K562 (cell line): ENCODE measurements around the gene LCTL. TPM values are rescaled to one million over a fixed set of nuclear protein-coding genes. Genes with fewer than 3 reads are reported as not detected.
"Not testable (repeated sequence)": the region's sequence is repeated elsewhere in the genome, so short reads cannot be mapped to it uniquely, and the experiment has no call there.

Experiments used
- ATAC-seq: fragments of 200-7000 bp; cut with Tn5 transposase; 3 replicates; pipeline ENCODE4 v1.9.1; 2020; ENCODE audit warnings: moderate library complexity
- BruUV-seq: library from RNA; stranded (reverse); fragments of 400-500 nt; replicated peaks from 2 replicates; lab custom pipeline; 2021; lab: Mats Ljungman, UMichigan
- CTCF ChIA-PET: fragments of 300-600 bp; formaldehyde crosslinking; extraction: SDS; loops from one replicate; lab custom pipeline; 2021; ENCODE audit warnings: low intra/inter-chr PET ratio; lab: Yijun Ruan, JAX
- POLR2A ChIA-PET: fragments of 300-600, 350-650 bp; sonication (Branson Sonifier 250); formaldehyde crosslinking; extraction: SDS; loops from one replicate; lab custom pipeline; 2021; ENCODE audit warnings: antibody characterized with exemption, inconsistent platforms; lab: Yijun Ruan, JAX
- DNase-seq, 4 experiments: peaks; one replicate each; pipeline versions ENCODE4 v3.0.0 to v3.0.0-alpha.2; 2011 to 2018; ENCODE audit warnings: low spot score in 3 of 4, mixed read lengths in 3 of 4; ENCODE audit errors: extremely low read depth in 1 of 4
- FAIRE-seq: peaks from 2 replicates; lab custom pipeline; 2011; peaks lifted over from hg19 to GRCh38; lab: Jason Lieb, UNC
- H2AFZ ChIP-seq: 2 replicates; pipeline ENCODE4 v1.6.0; 2011; ENCODE audit warnings: low read depth, low read length, control low read depth, inconsistent platforms
- H3K27ac ChIP-seq: fragments of 200-600 bp; 3 replicates; pipeline ENCODE4 v1.8.0; 2011; ENCODE audit warnings: low read depth, mild to moderate bottlenecking, control low read depth, inconsistent platforms, low read length, moderate library complexity, mixed read lengths; ENCODE audit errors: extremely low read depth
- H3K27me3 ChIP-seq, 2 experiments: fragments of 300-600 bp in 1 of 2; 2 replicates in 1 of 2; 3 replicates in 1 of 2; pipeline versions ENCODE4 v1.6.0 to v1.8.0; 2011; ENCODE audit warnings: inconsistent platforms in 2 of 2, low read length in 2 of 2, mild to moderate bottlenecking in 1 of 2, mixed read lengths in 1 of 2, moderate library complexity in 1 of 2; ENCODE audit not compliant: control insufficient read depth in 2 of 2, insufficient read depth in 2 of 2
- H3K36me3 ChIP-seq: fragments of 300-600 bp; 3 replicates; pipeline ENCODE4 v1.8.0; 2011; ENCODE audit warnings: mild to moderate bottlenecking, low read length, inconsistent platforms; ENCODE audit not compliant: control insufficient read depth, insufficient read depth
- H3K4me1 ChIP-seq, 2 experiments: fragments of 200-600 bp in 1 of 2; replicated peaks in 1 of 2; 2 replicates in 1 of 2; 3 replicates in 1 of 2; pipeline versions ENCODE4 v1.5.1 to v1.8.0; 2011; ENCODE audit warnings: inconsistent platforms in 2 of 2, low read length in 2 of 2, mild to moderate bottlenecking in 1 of 2, mixed read lengths in 1 of 2, moderate library complexity in 1 of 2; ENCODE audit not compliant: control insufficient read depth in 2 of 2, insufficient read depth in 2 of 2
- H3K4me2 ChIP-seq: 2 replicates; pipeline ENCODE4 v1.6.1; 2011; ENCODE audit warnings: low read length, control low read depth, inconsistent platforms, mixed read lengths; ENCODE audit not compliant: insufficient read depth
- H3K4me3 ChIP-seq: fragments of 200-600 bp; sonication (generic), shearing (Covaris generic); 2 replicates; pipeline ENCODE4 v1.5.1; 2016; ENCODE audit warnings: control low read depth, inconsistent platforms
- H3K79me2 ChIP-seq: fragments of 200-600 bp; 3 replicates; pipeline ENCODE4 v1.8.0; 2011; ENCODE audit warnings: low read length, inconsistent platforms; ENCODE audit not compliant: control insufficient read depth, insufficient read depth
- H3K9ac ChIP-seq, 2 experiments: 2 replicates each; pipeline versions ENCODE4 v1.6.0 to v1.6.1; 2011; ENCODE audit warnings: low read depth in 2 of 2, low read length in 2 of 2, control low read depth in 1 of 2, inconsistent platforms in 1 of 2, mild to moderate bottlenecking in 1 of 2, mixed read lengths in 1 of 2; ENCODE audit not compliant: insufficient read depth in 1 of 2
- H3K9me1 ChIP-seq: one replicate; pipeline ENCODE4 v1.6.0; 2011; ENCODE audit warnings: inconsistent platforms, mild to moderate bottlenecking, low read length, moderate library complexity; ENCODE audit not compliant: control insufficient read depth, insufficient read depth
- H3K9me3 ChIP-seq: replicated peaks from 2 replicates; pipeline ENCODE4 v1.5.1; 2011; ENCODE audit warnings: low read depth, low read length, inconsistent platforms; ENCODE audit not compliant: control insufficient read depth, insufficient read depth
- H4K20me1 ChIP-seq: replicated peaks from 2 replicates; pipeline ENCODE4 v1.6.1; 2011; ENCODE audit warnings: low read length, inconsistent platforms, mixed read lengths; ENCODE audit not compliant: control insufficient read depth, insufficient read depth
- CC2D1A ChIP-seq: fragments of 450-650 bp; IDR thresholded peaks from 2 replicates; pipeline ENCODE4 v1.6.1; 2017; ENCODE audit warnings: mild to moderate bottlenecking
- HCFC1 ChIP-seq: IDR thresholded peaks from 2 replicates; pipeline ENCODE4 v1.6.1; 2012; ENCODE audit warnings: low read depth, low read length, improper control_type of control experiment
- NR2F6 ChIP-seq: fragments of 450-650 bp; formaldehyde crosslinking; IDR thresholded peaks from 2 replicates; pipeline ENCODE4 v1.4.0; 2020; ENCODE audit warnings: mild to moderate bottlenecking
- TFAP4 ChIP-seq: sonication (generic); formaldehyde crosslinking; IDR thresholded peaks from 2 replicates; pipeline ENCODE4 v1.8.0; 2022; ENCODE audit warnings: missing genetic modification reagents, mild to moderate bottlenecking, moderate library complexity, borderline replicate concordance
- USF2 ChIP-seq: sonication (generic); formaldehyde crosslinking; IDR thresholded peaks from 2 replicates; pipeline ENCODE4 v1.5.0; 2020; ENCODE audit warnings: missing genetic modification reagents
- ZBTB33 ChIP-seq: sonication (generic); formaldehyde crosslinking; IDR thresholded peaks from 2 replicates; pipeline ENCODE4 v1.8.1; 2023; ENCODE audit warnings: mild to moderate bottlenecking, missing genetic modification reagents
- ZFX ChIP-seq: sonication (generic); formaldehyde crosslinking; IDR thresholded peaks from 2 replicates; pipeline ENCODE4 v1.8.0; 2022; ENCODE audit warnings: mild to moderate bottlenecking, missing genetic modification reagents, moderate library complexity
- ZNF717 ChIP-seq: fragments of 250-450 bp; sonication (Bioruptor Pico); IDR thresholded peaks from 2 replicates; pipeline ENCODE4 v1.5.0; 2021
- WGBS: fragments of 100-300 bp; shearing (Covaris generic); methylation state at CpG from one replicate; pipeline ENCODE4 v1.1.6; 2016; ENCODE audit warnings: low coverage, mixed read lengths; ENCODE audit not compliant: insufficient coverage; ENCODE audit errors: missing lambda C conversion rate; 5-methylcytosine and 5-hydroxymethylcytosine counted together
- in situ Hi-C: fragments of 300-500 bp; cut with MboI; formaldehyde crosslinking; loops from 4 replicates; pipeline ENCODE4 v1.15.0; 2018; ENCODE audit warnings: inconsistent platforms, mixed read lengths
- intact Hi-C: fragments of 100-400 bp; cut with micrococcal nuclease; formaldehyde crosslinking; loops from 2 replicates; pipeline ENCODE4 v1.14.2; 2022
- polyA plus RNA-seq, 8 experiments: library from polyadenylated mRNA; depleted of rRNA in 4 of 8; stranded (reverse) in 5 of 8; unstranded in 3 of 8; fragments of >200 nt; fragmentation: Nextera tagmentation in 2 of 8; fragmentation: Illumina TruSeq in 1 of 8; extraction: Ambion mirVana in 2 of 8; extraction: Trizol in 1 of 8; gene quantifications; 2 replicates each; pipeline versions ENCODE4 v1.2.1 to v1.2.3, GENCODE V29; 2011 to 2014; ENCODE audit warnings: inconsistent platforms in 1 of 8, missing spikeins in 1 of 8
- total RNA-seq, 7 experiments: library from RNA; depleted of rRNA in 6 of 7; stranded (reverse); fragments of >200 nt in 6 of 7; fragmentation: Illumina TruSeq in 2 of 7; extraction: Trizol in 2 of 7; gene quantifications; 2 replicates each; pipeline versions ENCODE4 v1.2.1 to v1.2.3, GENCODE V29; 2011 to 2021; ENCODE audit warnings: low replicate concordance in 1 of 7
- TF ChIP-seq, protein P1 (sequence below): fragments of 450-650 bp; conservative IDR thresholded peaks from 2 replicates; pipeline ENCODE4 v1.6.1; 2016; ENCODE audit warnings: missing genetic modification characterization, low read depth, mild to moderate bottlenecking, missing compliant biosample characterization, moderate library complexity

LCTL gene
- total and polyA plus RNA-seq, 9 of the 15 experiments (the other 6 are each of a cell fraction or from before 2014, with no cell fraction given): 0.08 to 0.31 (median 0.17) TPM; not detected in 6

DNA sequence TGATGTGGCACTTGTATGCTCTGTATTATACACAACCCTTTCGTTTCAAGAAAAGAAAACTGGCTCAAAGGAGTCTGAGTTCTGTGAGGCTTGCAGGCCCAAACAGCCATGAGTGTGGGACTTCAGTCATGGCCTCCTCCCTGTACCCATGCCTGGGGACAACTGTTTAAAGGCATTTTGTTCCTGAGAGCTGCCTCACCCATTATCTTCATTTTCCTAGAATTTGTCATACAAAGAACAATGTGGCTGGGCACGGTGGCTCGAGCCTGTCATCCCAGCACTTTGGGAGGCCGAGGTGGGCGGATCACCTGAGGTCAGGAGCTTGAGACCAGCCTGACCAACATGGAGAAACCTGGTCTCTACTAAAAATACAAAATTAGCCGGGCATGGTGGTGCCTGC is 23.6 kb upstream of the LCTL start:
- BruUV-seq, FAIRE-seq, in situ Hi-C loops: not testable (repeated sequence)

GRCh38 chr15:66588971-66589370 is 23.2 kb upstream of the LCTL start:
- 76% methylated on average over 7 of the region's 8 CpGs for WGBS
- in situ Hi-C loops: no loop called here
- peak; percentile 64 for ATAC-seq
- peak overlapping the region; percentile 31; the same call in 1 of the 3 replicates for H3K27ac ChIP-seq
- H3K4me3 ChIP-seq: no peak overlapping the region
- intact Hi-C loops: loop anchor here (5.0 kb wide), 1 partner anchor 263 kb away; no protein-coding TSS in a partner anchor
- H3K9me3 ChIP-seq: no peaks in the 10 kb centered on the region
- H3K9ac ChIP-seq: peak overlapping the region in 1 of 2 experiments; percentile 28; a peak in 3 of 4 replicates
- peak; percentile 42 for FAIRE-seq
- H3K79me2 ChIP-seq: peaks cover 91% of the 10 kb centered on the region
- H3K4me1 ChIP-seq: peaks cover 55 to 57% of the 10 kb centered on the region in 2 experiments
- peaks cover 44% of the 10 kb centered on the region for H3K9me1 ChIP-seq
- peaks cover 84% of the 10 kb centered on the region for H3K36me3 ChIP-seq
- no TSS peak for BruUV-seq
- H3K4me2 ChIP-seq: peak overlapping the region; percentile 39; the same call in 1 of the 2 replicates
- peak in 1 of 4 experiments; percentile 47 for DNase-seq
- POLR2A ChIA-PET: interaction anchor here (0.7 kb wide), 1 partner anchor 63 kb away, joined by 4 read pairs; no protein-coding TSS in a partner anchor
- H3K27me3 ChIP-seq: no peaks in the 10 kb centered on the region
- H4K20me1 ChIP-seq: peaks cover 81% of the 10 kb centered on the region
- H2AFZ ChIP-seq: no peak overlapping the region
- CTCF ChIA-PET: no interaction called here
- TF ChIP-seq TFAP4 (CRISPR knock-in tag) (0 out of 2 replicates have a peak, but pooled peaks have one; percentile 2), ZNF717 (CRISPR knock-in tag) (no peak), NR2F6 (no peak), HCFC1 (peak; percentile 74), ZBTB33 (CRISPR knock-in tag) (peak; percentile 62; the same call in 1 of the 2 replicates), CC2D1A (no peak), USF2 (CRISPR knock-in tag) (peak; percentile 30)
- TF ChIP-seq, protein P1, sequence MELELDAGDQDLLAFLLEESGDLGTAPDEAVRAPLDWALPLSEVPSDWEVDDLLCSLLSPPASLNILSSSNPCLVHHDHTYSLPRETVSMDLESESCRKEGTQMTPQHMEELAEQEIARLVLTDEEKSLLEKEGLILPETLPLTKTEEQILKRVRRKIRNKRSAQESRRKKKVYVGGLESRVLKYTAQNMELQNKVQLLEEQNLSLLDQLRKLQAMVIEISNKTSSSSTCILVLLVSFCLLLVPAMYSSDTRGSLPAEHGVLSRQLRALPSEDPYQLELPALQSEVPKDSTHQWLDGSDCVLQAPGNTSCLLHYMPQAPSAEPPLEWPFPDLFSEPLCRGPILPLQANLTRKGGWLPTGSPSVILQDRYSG: no peak

More for the DNA sequence above, 23.6 kb upstream of the LCTL start:
- Histone ChIP-seq H3K27ac (peak overlapping the region; percentile 31; the same call in 1 of the 3 replicates), H3K79me2 (peaks cover 91% of the 10 kb centered on the region)
- CTCF ChIA-PET: interaction anchor here (0.6 kb wide), 1 partner anchor 262 kb away, joined by 3 read pairs; no protein-coding TSS in a partner anchor
- not testable (repeated sequence) for H3K9ac ChIP-seq, H3K4me3 ChIP-seq, DNase-seq, H2AFZ ChIP-seq, H3K9me3 ChIP-seq
- 0 out of 2 replicates have a peak, but pooled peaks have one; percentile 1 for TF ChIP-seq ZFX (CRISPR knock-in tag)
- TF ChIP-seq, all 486 proteins: peak for 1; not testable (repeated sequence) for 485
- H3K27me3 ChIP-seq, H3K4me2 ChIP-seq, ATAC-seq: not testable (repeated sequence)
- POLR2A ChIA-PET: interaction anchor here (0.7 to 1.7 kb wide), 6 partner anchors 8 to 1995 kb away, joined by 3 to 9 read pairs (median 6); no protein-coding TSS in a partner anchor
- peaks cover 52 to 58% of the 10 kb centered on the region in 2 experiments for H3K4me1 ChIP-seq
- WGBS: 63% methylated on average over 4 of the region's 6 CpGs
- peaks cover 84% of the 10 kb centered on the region for H3K36me3 ChIP-seq
- peaks cover 81% of the 10 kb centered on the region for H4K20me1 ChIP-seq
- intact Hi-C loops: loop anchor here (5.0 kb wide), 1 partner anchor 263 kb away; no protein-coding TSS in a partner anchor
- peaks cover 46% of the 10 kb centered on the region for H3K9me1 ChIP-seq
